Hematopoietic multipotent progenitor cell treated with erythropoietin and hydrocortisone succinate and interleukin-3 and kit ligand, for 8 days (in vitro differentiated cells): Measurements from ENCODE around the gene SLC17A4.

Experiments used
- DNase-seq: peaks from one replicate; pipeline ENCODE4 v3.0.0-alpha.2; 2015

The SLC17A4 gene

DNA sequence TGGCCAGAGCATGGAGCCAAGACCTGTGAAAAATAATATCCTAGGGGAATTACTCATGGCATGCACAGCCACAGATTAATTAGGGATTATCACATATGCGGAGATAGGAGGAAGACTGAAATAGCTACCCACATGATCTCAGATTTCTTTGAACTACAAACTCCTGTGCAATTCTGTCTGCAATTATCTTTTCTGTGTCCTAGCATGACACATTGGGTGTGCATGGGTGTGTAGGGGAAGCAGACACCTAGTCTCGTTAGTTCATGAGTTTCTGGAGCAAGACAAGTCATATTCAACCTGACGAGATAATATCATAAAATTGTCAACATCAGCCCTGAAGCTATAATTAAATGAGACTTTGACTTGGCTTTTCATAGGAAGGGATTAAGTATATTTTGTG lies 3.6 kb upstream of the SLC17A4 start:
- no peak for DNase-seq

- DNase-seq: no peak
Measured at GRCh38 chr6:25753079-25753478, 1.5 kb upstream of the SLC17A4 start.

- DNase-seq: no peak
Measured at GRCh38 chr6:25755483-25755882, 941 bp downstream of the SLC17A4 start.

DNA sequence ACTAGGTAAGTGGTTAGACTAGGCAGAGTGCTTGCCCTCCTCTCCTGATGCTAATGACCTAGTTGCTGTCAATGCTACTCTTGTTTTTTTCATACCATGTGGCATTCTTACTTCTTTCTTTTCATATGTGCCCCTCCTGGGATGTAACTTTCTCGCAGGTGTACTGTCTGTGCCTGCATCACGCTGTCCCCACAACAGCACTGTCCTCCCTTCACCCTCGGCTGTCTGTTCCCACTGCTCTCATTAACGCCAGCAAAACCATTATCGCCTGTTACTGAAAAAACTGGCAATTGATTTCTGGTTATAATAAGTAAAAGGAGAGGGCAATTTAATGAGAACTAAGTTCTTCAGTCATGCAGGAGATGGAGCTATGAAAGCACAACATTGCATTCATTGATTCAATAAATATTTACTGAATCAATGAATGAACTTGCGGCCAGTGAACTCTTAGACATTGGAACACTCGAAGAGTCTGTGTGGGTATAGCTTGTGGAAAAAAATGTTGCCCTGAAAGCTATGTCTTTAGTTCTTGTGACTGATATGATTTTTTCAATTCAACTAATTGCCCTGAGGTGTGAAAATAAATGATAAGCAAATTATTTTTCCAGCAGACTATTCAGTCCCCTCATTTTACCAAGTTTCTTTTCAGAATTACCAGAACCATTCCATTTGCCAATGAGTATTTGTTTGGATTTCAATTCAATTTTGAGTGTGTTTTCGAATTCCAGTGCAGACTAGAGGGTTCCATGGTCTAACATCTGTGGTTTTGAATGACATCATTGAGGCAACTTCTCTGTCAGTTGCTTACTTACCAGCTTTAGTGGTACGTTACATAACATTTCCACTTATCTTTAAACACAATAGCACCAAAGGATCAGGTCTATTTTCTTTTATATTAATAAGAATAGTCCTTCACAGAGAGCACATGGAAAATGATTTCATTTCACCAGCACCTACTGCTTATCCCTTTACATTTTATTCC lies 2.1 kb downstream of the SLC17A4 start:
- DNase-seq: no peak

GRCh38 chr6:25757936-25758642 lies 3.5 kb downstream of the SLC17A4 start:
- DNase-seq: no peak

DNA sequence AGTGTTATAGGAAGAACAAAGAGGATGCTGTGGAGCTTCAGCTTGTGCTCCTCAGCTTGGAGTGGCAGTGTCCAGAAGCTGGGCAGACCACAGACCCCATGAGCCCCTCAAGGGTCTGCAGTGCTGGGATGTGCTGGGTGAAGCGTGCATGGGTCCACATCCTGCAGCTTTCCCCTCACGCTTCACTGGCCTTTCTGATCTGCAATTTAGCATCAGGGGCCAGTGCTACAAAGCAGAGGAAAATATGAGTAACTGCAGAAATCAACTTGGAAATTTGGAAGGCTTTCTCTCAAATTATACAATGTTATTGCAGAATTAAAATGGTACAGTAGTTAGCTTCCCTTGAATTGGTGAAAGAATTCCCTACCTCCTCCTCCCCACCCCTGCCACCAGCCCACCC lies 10.1 kb downstream of the SLC17A4 start:
- DNase-seq: no peak

DNA sequence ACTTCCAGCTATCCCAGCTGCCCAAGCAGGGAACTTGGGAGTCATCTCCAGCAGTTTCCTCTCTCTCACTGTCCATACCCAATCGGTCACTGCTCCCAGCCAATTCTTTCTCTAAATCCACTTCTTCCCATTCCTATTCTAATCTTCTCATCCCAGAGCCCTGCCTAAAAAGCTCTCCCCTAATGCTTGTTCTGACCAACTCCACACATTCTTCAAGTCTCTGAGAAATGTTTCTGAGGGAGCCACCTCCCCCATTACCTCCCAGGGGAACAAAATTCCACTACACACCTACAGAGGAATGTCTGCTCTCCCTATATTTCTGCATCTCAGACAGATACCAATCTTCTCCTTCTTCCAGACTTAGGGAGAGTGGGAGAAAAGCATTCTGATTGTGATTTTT lies 14.0 kb downstream of the SLC17A4 start:
- DNase-seq: no peak

- no peak for DNase-seq
Measured at GRCh38 chr6:25769983-25770382, 15.4 kb downstream of the SLC17A4 start.

GRCh38 chr6:25774120-25774715 lies 19.7 kb downstream of the SLC17A4 start:
- DNase-seq: no peak

DNA sequence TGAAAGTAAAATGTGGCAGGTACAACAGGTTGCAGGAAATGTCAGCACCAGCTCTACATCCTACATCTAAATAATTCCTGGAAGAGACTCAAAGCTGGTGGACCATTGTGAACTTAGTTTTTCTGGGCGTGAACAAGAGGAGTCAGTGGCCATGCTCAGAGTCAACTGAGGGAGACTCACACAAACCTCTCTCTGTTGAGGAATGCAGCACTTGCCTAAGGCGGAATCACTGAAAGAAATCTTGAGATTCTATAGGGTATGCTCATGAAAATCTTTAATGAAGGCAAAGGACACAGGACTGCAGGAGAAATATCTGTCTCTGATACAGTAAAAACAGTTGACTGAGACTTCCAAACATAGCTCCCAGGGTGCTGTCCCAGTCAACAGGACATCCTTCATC lies 22.5 kb downstream of the SLC17A4 start:
- no peak for DNase-seq

- no peak for DNase-seq
Measured at GRCh38 chr6:25777856-25778649, 23.5 kb downstream of the SLC17A4 start.

- DNase-seq: no peak
Measured at GRCh38 chr6:25781134-25781533, 26.6 kb downstream of the SLC17A4 start.

GRCh38 chr6:25787428-25787827 lies 32.9 kb downstream of the SLC17A4 start:
- DNase-seq: no peak

- peak; percentile 66 for DNase-seq
Measured at GRCh38 chr6:25788305-25788922, 33.9 kb downstream of the SLC17A4 start.

DNA sequence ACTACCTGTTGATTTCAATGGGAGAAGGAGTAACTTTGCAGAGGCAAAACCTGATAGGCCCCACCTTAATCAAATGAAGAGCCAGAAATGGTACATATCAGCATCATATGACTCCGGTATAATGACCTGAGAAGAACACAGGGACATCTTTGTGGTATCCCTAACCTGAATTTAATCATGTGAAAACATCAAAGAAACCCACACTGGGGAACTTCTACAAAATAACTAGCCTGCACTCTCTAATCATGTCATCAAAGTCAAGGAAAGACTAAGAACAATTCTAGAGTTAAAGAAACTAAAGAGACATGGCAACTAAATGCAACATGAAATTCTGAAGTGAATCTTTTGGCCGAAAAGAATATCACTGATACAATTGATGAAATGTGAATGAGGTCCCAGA lies 34.9 kb downstream of the SLC17A4 start:
- DNase-seq: no peak

- no peak for DNase-seq
Measured at GRCh38 chr6:25792016-25792415, 37.5 kb downstream of the SLC17A4 start.

DNA sequence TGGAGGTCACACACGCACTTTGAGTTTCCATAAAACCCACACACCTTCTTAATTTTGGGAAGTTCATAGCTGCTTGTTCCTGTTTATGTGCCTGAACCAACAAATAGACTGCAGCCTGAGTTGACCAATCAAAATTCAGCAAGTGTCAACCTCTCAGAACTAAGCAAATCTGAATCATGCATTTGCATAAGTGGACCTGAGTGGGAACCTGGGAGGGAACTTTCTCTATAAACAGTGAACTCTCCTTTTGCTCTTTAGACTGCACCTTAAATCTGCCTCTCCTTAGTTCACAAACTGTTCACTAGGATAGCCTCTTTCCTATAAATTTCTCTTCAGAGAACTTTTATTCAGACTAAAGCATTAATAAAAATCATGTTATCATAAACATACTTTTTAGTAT lies 39.4 kb downstream of the SLC17A4 start:
- DNase-seq: no peak

DNA sequence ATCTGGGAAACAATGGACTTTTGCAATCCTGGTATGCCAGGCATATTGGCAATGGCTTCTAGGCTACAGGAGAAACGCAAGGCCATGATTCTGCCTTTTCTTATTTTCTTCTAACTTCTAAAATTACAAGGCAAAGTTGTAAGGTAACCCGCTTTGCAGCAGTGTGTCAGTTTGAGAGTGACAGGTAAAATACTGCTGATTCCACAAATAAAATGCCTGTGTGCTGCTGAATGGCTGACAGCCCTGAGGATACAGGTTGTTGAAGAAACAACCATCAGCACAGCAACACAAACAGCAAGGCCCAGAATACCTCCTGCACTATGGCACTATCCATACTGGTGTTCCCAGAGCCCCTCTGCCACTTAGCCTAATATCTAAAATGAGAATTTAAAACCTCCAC lies 40.2 kb downstream of the SLC17A4 start:
- DNase-seq: no peak

GRCh38 chr6:25801436-25801835 lies 46.9 kb downstream of the SLC17A4 start:
- DNase-seq: no peak

- DNase-seq: no peak
Measured at GRCh38 chr6:25804804-25805203, 50.3 kb downstream of the SLC17A4 start.

- no peak for DNase-seq
Measured at GRCh38 chr6:25815194-25815593, 60.7 kb downstream of the SLC17A4 start.

DNA sequence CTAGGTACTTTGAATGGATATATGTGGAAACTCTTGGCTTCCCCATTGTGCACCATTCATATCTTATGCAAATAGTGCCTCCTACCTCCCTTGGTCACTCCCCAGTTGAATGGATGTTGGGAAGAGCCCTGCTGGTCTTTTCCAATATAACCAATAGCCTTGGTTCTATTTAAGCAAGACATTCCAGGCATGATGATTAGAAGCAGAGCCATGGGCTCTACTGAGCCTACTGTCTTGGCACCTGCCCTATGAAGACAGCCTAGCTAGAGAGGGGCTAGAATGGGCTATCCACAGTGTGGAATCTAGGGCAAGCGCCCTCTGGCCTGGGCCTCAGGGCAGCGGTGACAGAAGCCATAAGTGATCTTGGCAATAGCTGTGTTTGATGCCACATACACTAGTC lies 61.7 kb downstream of the SLC17A4 start:
- DNase-seq: no peak
